H1 (cell line): Measurements from ENCODE around the gene DOHH. TPM values are rescaled to one million over a fixed set of nuclear protein-coding genes. Genes with fewer than 3 reads are reported as not detected.
A peak's percentile ranks its signal among the peaks of the same experiment; 100 is the strongest.

ENCODE experiments used
- CTCF ChIA-PET: fragments of 300-600 bp; sonication (Branson Sonifier 250); formaldehyde crosslinking; loops from one replicate; lab custom pipeline; 2021; ENCODE audit not compliant: partially characterized antibody; lab: Charles Lee
- POLR2A ChIA-PET: fragments of 300-600 bp; sonication (Branson Sonifier 250); formaldehyde crosslinking; loops from one replicate; lab custom pipeline; 2021; ENCODE audit warnings: inconsistent platforms; ENCODE audit not compliant: partially characterized antibody; lab: Charles Lee
- DNase-seq, 2 experiments: peaks; one replicate each; pipeline versions ENCODE4 v3.0.0 to v3.0.0-alpha.2; 2010 to 2022; ENCODE audit warnings: low spot score in 2 of 2, low read depth in 1 of 2, mixed read lengths in 1 of 2
- FAIRE-seq: peaks from 2 replicates; lab custom pipeline; 2011; peaks lifted over from hg19 to GRCh38; lab: Jason Lieb, UNC
- H2AFZ ChIP-seq: 2 replicates; pipeline ENCODE4 v1.8.1; 2012; ENCODE audit warnings: low read length, inconsistent platforms
- H2AK5ac ChIP-seq: 2 replicates; pipeline ENCODE4 v1.6.1; 2013; ENCODE audit warnings: low read depth, low read length
- H2BK120ac ChIP-seq: replicated peaks from 2 replicates; pipeline ENCODE3; 2013; ENCODE audit warnings: low read depth, low read length, inconsistent platforms
- H2BK12ac ChIP-seq: 2 replicates; pipeline ENCODE4 v1.6.1; 2013; ENCODE audit warnings: low read depth, low read length
- H2BK15ac ChIP-seq: 2 replicates; pipeline ENCODE4 v1.6.1; 2013; ENCODE audit warnings: low read length
- H2BK20ac ChIP-seq: 2 replicates; pipeline ENCODE4 v1.6.1; 2013; ENCODE audit warnings: low read length
- H2BK5ac ChIP-seq: 2 replicates; pipeline ENCODE4 v1.6.1; 2013; ENCODE audit warnings: low read depth, low read length
- H3K14ac ChIP-seq: 2 replicates; pipeline ENCODE4 v1.6.1; 2013; ENCODE audit warnings: inconsistent platforms; ENCODE audit not compliant: insufficient read length
- H3K18ac ChIP-seq: 2 replicates; pipeline ENCODE4 v1.6.1; 2013; ENCODE audit warnings: low read length; ENCODE audit errors: extremely low read depth
- H3K23ac ChIP-seq: 2 replicates; pipeline ENCODE4 v1.6.1; 2013; ENCODE audit warnings: inconsistent platforms; ENCODE audit not compliant: insufficient read length
- H3K23me2 ChIP-seq: 2 replicates; pipeline ENCODE4 v1.6.1; 2013; ENCODE audit warnings: low read depth, low read length
- H3K27ac ChIP-seq: 2 replicates; pipeline ENCODE4 v1.6.1; 2011; ENCODE audit warnings: low read depth, low read length, inconsistent platforms
- H3K27me3 ChIP-seq, 4 experiments: replicated peaks in 1 of 4; 1 replicate in 1 of 4; 2 replicates in 3 of 4; pipeline versions ENCODE4 v1.6.1 to v1.8.1; 2011 to 2013; ENCODE audit warnings: low read length in 3 of 4, mild to moderate bottlenecking in 3 of 4, inconsistent platforms in 2 of 4, mixed read lengths in 2 of 4, moderate library complexity in 1 of 4; ENCODE audit not compliant: control insufficient read depth in 3 of 4, insufficient read depth in 3 of 4; ENCODE audit errors: extremely low read depth in 1 of 4
- H3K36me3 ChIP-seq, 4 experiments: 2 replicates each; pipeline versions ENCODE4 v1.6.1 to v1.8.1; 2011 to 2013; ENCODE audit warnings: mild to moderate bottlenecking in 4 of 4, low read length in 3 of 4, moderate library complexity in 2 of 4, control low read depth in 1 of 4, inconsistent platforms in 1 of 4; ENCODE audit not compliant: insufficient read depth in 4 of 4, control insufficient read depth in 2 of 4
- H3K4ac ChIP-seq: replicated peaks from 2 replicates; pipeline ENCODE3; 2013; ENCODE audit warnings: low read length, low read depth, mixed read lengths, inconsistent platforms; ENCODE audit not compliant: insufficient read length
- H3K4me1 ChIP-seq, 4 experiments: replicated peaks in 1 of 4; 1 replicate in 1 of 4; 2 replicates in 3 of 4; pipeline versions ENCODE4 v1.6.1 to v1.8.1; 2011 to 2013; ENCODE audit warnings: low read length in 3 of 4, inconsistent platforms in 2 of 4, mixed read lengths in 1 of 4; ENCODE audit not compliant: insufficient read depth in 4 of 4, control insufficient read depth in 3 of 4
- H3K4me2 ChIP-seq, 2 experiments: 2 replicates each; pipeline versions ENCODE4 v1.6.1 to v1.8.1; 2011 to 2013; ENCODE audit warnings: low read depth in 2 of 2, low read length in 2 of 2, control low read depth in 1 of 2, inconsistent platforms in 1 of 2, mild to moderate bottlenecking in 1 of 2; ENCODE audit not compliant: insufficient read depth in 1 of 2
- H3K4me3 ChIP-seq, 4 experiments: fragments of 200-600, 300-600 bp in 1 of 4; sonication (generic), shearing (Covaris generic), sonication (Bioruptor Twin) in 1 of 4; 2 replicates each; pipeline versions ENCODE4 v1.5.1 to v1.8.1; 2011 to 2016; ENCODE audit warnings: low read length in 4 of 4, low read depth in 3 of 4, control low read depth in 2 of 4, inconsistent platforms in 2 of 4, mild to moderate bottlenecking in 2 of 4, mixed read lengths in 1 of 4, moderate library complexity in 1 of 4; ENCODE audit not compliant: insufficient read depth in 2 of 4; ENCODE audit errors: extremely low read depth in 1 of 4
- H3K56ac ChIP-seq: replicated peaks from 2 replicates; pipeline ENCODE3; 2013; ENCODE audit warnings: low read depth, mild to moderate bottlenecking, mixed read lengths, low read length, inconsistent platforms; ENCODE audit not compliant: insufficient read length
- H3K79me1 ChIP-seq: 2 replicates; pipeline ENCODE4 v1.6.1; 2013; ENCODE audit warnings: low read depth, low read length, control low read depth
- H3K79me2 ChIP-seq, 2 experiments: 2 replicates each; pipeline versions ENCODE4 v1.6.1 to v1.8.1; 2012 to 2013; ENCODE audit warnings: low read length in 2 of 2, mild to moderate bottlenecking in 2 of 2, inconsistent platforms in 1 of 2; ENCODE audit not compliant: insufficient read depth in 2 of 2, control insufficient read depth in 1 of 2
- H3K9ac ChIP-seq, 4 experiments: replicated peaks in 1 of 4; 1 replicate in 1 of 4; 2 replicates in 3 of 4; pipeline versions ENCODE4 v1.6.1 to v1.8.1; 2011 to 2013; ENCODE audit warnings: low read depth in 3 of 4, low read length in 3 of 4, control low read depth in 2 of 4, mild to moderate bottlenecking in 2 of 4, moderate library complexity in 2 of 4, inconsistent platforms in 1 of 4; ENCODE audit errors: extremely low read depth in 1 of 4
- H3K9me3 ChIP-seq, 2 experiments: 2 replicates each; pipeline versions ENCODE4 v1.6.1 to v1.8.1; 2012 to 2013; ENCODE audit warnings: mild to moderate bottlenecking in 2 of 2, moderate library complexity in 2 of 2, control low read depth in 1 of 2, inconsistent platforms in 1 of 2, low read depth in 1 of 2, low read length in 1 of 2, mixed read lengths in 1 of 2; ENCODE audit not compliant: insufficient read depth in 2 of 2
- H4K20me1 ChIP-seq, 2 experiments: replicated peaks in 1 of 2; 2 replicates each; pipeline versions ENCODE3 to v1.8.1; 2011 to 2013; ENCODE audit warnings: inconsistent platforms in 2 of 2, low read length in 2 of 2, mild to moderate bottlenecking in 1 of 2; ENCODE audit not compliant: insufficient read depth in 2 of 2, control insufficient read depth in 1 of 2
- H4K5ac ChIP-seq: 2 replicates; pipeline ENCODE4 v1.6.1; 2013; ENCODE audit warnings: low read length, low read depth, mixed read lengths, inconsistent platforms; ENCODE audit not compliant: insufficient read length
- H4K8ac ChIP-seq: 2 replicates; pipeline ENCODE4 v1.8.0; 2013; ENCODE audit warnings: mild to moderate bottlenecking, moderate library complexity, low read length, inconsistent platforms; ENCODE audit not compliant: insufficient read depth; ENCODE audit errors: extremely low read depth
- H4K91ac ChIP-seq: replicated peaks from 2 replicates; pipeline ENCODE3; 2013; ENCODE audit warnings: low read length, mixed read lengths, inconsistent platforms; ENCODE audit not compliant: insufficient read length
- HDAC2 ChIP-seq, 2 experiments: fragments of 300-600 bp in 1 of 2; sonication (generic) in 1 of 2; IDR thresholded peaks; 2 replicates each; pipeline ENCODE4 v1.6.1; 2011 to 2012; ENCODE audit warnings: low read depth in 2 of 2, low read length in 2 of 2, mild to moderate bottlenecking in 2 of 2, moderate library complexity in 2 of 2, borderline replicate concordance in 1 of 2, inconsistent platforms in 1 of 2
- SIX5 ChIP-seq: IDR thresholded peaks from 2 replicates; pipeline ENCODE4 v1.6.1; 2011; ENCODE audit warnings: mild to moderate bottlenecking, low read depth, low read length
- SRF ChIP-seq: IDR thresholded peaks from 2 replicates; pipeline ENCODE4 v1.6.1; 2011; ENCODE audit warnings: mild to moderate bottlenecking, low read depth, low read length, moderate library complexity
- WGBS, 2 experiments: shearing (Covaris generic) in 1 of 2; methylation state at CpG; one replicate each; pipeline versions ENCODE4 v1.1.6 to v1.1.7; 2013 to 2015; ENCODE audit warnings: low lambda C conversion rate in 2 of 2, mixed read lengths in 2 of 2, inconsistent platforms in 1 of 2, low coverage in 1 of 2, missing lambda C conversion rate in 1 of 2; ENCODE audit not compliant: insufficient replicate concordance in 2 of 2, insufficient coverage in 1 of 2, insufficient read length in 1 of 2; ENCODE audit errors: extremely low coverage in 1 of 2, missing lambda C conversion rate in 1 of 2; 5-methylcytosine and 5-hydroxymethylcytosine counted together
- polyA plus RNA-seq, 7 experiments: library from polyadenylated mRNA; depleted of rRNA in 3 of 7; stranded (reverse) in 5 of 7; unstranded in 2 of 7; fragments of >200 nt in 5 of 7; fragments of 200-250 nt in 2 of 7; gene quantifications; 1 replicate in 5 of 7; 2 replicates in 1 of 7; 4 replicates in 1 of 7; pipeline versions ENCODE4 v1.2.1 to v1.2.3, GENCODE V29; 2011 to 2013; ENCODE audit warnings: missing spikeins in 2 of 7, mixed read lengths in 2 of 7
- total RNA-seq: library from RNA; stranded (reverse); fragmentation: NEBNext Ultra II Directional; extraction: Animal tissue kit (Norgen Biotek cat#: 25700); gene quantifications from 2 replicates; pipeline ENCODE4 v1.2.1, GENCODE V29; 2021
- TF ChIP-seq, protein P1 (sequence below): IDR thresholded peaks from 2 replicates; pipeline ENCODE4 v1.6.1; 2012; ENCODE audit warnings: low read length, inconsistent platforms

The DOHH gene
- total and polyA plus RNA-seq, 2 of the 8 experiments (the other 6 are each of a cell fraction or from before 2014, with no cell fraction given), result 7.3 to 17.7 TPM

DNA sequence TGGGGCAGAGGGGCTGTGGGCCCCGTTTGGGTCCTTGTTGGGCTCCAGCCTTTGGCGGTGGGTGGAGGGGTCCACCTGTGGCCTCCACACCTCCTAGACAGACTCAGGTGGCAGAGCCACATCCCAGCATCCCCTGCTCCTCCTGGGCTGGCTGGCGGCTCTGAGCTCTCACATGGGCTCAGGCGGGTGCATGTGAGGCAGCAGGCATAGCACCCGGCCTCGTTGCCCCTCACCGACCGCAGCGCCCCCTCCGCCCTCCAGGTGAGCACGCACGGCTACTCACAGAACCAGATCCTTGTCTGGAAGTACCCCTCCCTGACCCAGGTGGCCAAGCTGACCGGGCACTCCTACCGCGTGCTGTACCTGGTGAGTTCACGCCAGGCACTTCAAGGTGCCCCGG, 32.6 kb upstream of the DOHH start:
- Histone ChIP-seq H3K14ac (no peak overlapping the region), H3K23me2 (peaks cover 9% of the 10 kb centered on the region; the same call in 1 of the 2 replicates), H3K27ac (no peak overlapping the region), H2BK120ac (no peak overlapping the region), H2BK20ac (no peak overlapping the region), H2AK5ac (no peak overlapping the region), H3K27me3 (no peaks in the 10 kb centered on the region), H4K20me1 (peaks cover 3 to 11% of the 10 kb centered on the region in 2 experiments), H3K79me2 (no peaks in the 10 kb centered on the region), H3K4ac (no peak overlapping the region), H4K91ac (no peak overlapping the region), H3K36me3 (peaks cover 7 to 36% (median 23%) of the 10 kb centered on the region in 4 experiments; a peak in 7 of 8 replicates), H3K9ac (no peak overlapping the region), H2AFZ (no peak overlapping the region), H2BK12ac (no peak overlapping the region), H3K9me3 (no peaks in the 10 kb centered on the region), H4K5ac (no peak overlapping the region), H3K4me1 (no peaks in the 10 kb centered on the region; a peak in 1 of 7 replicates), H3K79me1 (0 out of 2 replicates have a peak, but pooled peaks cover 2% of the 10 kb centered on the region), H3K4me3 (no peak overlapping the region), H3K56ac (no peak overlapping the region), H3K18ac (no peak overlapping the region), H2BK5ac (no peak overlapping the region; the same call in 1 of the 2 replicates), H4K8ac (0 out of 2 replicates have a peak overlapping the region, but pooled peaks have one; percentile 51), H2BK15ac (no peak overlapping the region), H3K23ac (no peak overlapping the region), H3K4me2 (no peak overlapping the region)
- DNase-seq (no peak), FAIRE-seq (no peak)
- WGBS, 2 experiments, result 94% methylated on average over 11 of the region's 17 CpGs; no CpG with 5 or more reads in 1 of the 2 experiments
- CTCF ChIA-PET, result interaction anchor here (0.7 to 6.9 kb wide), 3 partner anchors 9 to 15 kb away, joined by 3 to 54 read pairs (median 7); no protein-coding TSS in a partner anchor
- POLR2A ChIA-PET, result interaction anchor here (0.6 to 1.5 kb wide), 5 partner anchors 9 to 35 kb away, joined by 3 to 6 read pairs (median 3); no protein-coding TSS in a partner anchor
- TF ChIP-seq SIX5 (no peak), SRF (no peak), HDAC2 (IDR thresholded peaks at IDR 0.05; ENCODE audit: borderline replicate concordance in 1 of 2, low read depth in 2 of 2, low read length in 2 of 2) (no peak)
- TF ChIP-seq, protein P1, sequence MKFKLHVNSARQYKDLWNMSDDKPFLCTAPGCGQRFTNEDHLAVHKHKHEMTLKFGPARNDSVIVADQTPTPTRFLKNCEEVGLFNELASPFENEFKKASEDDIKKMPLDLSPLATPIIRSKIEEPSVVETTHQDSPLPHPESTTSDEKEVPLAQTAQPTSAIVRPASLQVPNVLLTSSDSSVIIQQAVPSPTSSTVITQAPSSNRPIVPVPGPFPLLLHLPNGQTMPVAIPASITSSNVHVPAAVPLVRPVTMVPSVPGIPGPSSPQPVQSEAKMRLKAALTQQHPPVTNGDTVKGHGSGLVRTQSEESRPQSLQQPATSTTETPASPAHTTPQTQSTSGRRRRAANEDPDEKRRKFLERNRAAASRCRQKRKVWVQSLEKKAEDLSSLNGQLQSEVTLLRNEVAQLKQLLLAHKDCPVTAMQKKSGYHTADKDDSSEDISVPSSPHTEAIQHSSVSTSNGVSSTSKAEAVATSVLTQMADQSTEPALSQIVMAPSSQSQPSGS, result no peak
